Hippocampal formation (tissue), 2 donors: ENCODE data around the gene RAPSN.

ENCODE experiments used
- DNase-seq, 2 donors: peaks; one replicate each; lab custom pipeline; 2025; lab: John Stamatoyannopoulos, UW

RAPSN gene

GRCh38 chr11:47390422-47390760 is 58.5 kb downstream of the RAPSN start:
- DNase-seq = no peak

- no peak for DNase-seq
Measured at GRCh38 chr11:47389577-47390421, 59.1 kb downstream of the RAPSN start.

GRCh38 chr11:47388697-47389576 is 60.0 kb downstream of the RAPSN start:
- DNase-seq = no peak

DNA sequence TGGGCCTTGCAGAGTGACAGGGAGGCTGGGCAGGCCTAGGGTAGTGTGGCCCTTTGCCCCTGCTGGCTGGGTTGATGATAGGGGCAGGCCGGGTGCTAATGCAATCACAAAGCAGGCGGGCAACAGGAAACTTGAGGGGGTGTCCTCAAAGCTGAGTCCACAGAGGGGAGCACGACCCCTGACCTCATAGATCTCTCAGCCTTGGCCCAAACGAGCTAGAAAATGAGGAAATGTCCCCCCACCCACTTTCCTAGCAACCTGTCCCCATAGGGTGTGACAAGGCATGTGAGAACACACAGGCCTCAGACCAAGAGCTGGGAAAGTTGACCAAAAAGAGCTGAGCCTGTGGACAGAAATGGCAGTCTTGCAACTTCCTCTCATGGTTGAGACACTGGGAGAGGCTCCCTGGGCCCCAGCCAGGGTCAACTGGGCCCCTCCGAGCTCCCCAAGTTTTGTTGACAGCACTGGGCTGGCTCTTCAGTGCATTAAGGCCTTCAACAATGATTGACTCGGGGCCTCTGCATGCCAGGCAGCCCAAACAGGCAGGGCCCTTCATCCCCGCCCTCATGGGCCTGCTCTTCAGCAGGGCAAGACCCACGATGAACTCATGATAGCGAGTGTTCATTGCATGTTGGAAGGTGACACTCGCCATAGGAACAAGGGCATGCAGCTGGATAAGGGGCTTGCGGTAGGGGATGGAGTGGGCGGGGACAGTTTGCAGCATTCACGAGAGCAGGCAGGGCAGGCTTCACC is 60.8 kb downstream of the RAPSN start:
- DNase-seq = no peak
